Bone marrow (tissue), 2 donors: ENCODE measurements around the gene RBMS2.
"Not testable (repeated sequence)": the region's sequence is repeated elsewhere in the genome, so short reads cannot be mapped to it uniquely, and the experiment has no call there.

Experiments used
- DNase-seq, 2 donors: peaks; one replicate each; lab custom pipeline; 2025; lab: John Stamatoyannopoulos, UW

RBMS2 gene

GRCh38 chr12:56517854-56518253, 3.8 kb upstream of the RBMS2 start:
- DNase-seq, result no peak

DNA sequence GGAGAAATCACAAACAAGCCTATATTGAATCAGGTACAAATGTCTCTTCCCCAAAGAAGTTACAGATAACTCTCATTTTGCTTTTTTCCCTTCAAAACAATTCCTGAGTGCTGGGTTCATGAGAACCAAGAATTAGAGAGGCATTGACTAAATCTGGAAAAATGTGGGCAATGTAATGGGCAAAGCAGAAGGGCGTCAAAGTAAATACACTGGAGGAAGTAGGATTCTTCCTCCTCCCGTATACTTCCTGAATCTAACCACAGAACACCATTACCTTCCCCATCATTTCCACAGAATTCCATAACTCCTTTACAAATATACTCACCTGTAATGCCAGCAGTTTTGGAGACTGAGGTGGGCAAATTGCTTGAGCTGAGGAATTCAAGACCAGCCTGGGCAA, 3.0 kb upstream of the RBMS2 start:
- DNase-seq, result no peak

GRCh38 chr12:56520048-56520447, 1.6 kb upstream of the RBMS2 start:
- DNase-seq, result no peak

DNA sequence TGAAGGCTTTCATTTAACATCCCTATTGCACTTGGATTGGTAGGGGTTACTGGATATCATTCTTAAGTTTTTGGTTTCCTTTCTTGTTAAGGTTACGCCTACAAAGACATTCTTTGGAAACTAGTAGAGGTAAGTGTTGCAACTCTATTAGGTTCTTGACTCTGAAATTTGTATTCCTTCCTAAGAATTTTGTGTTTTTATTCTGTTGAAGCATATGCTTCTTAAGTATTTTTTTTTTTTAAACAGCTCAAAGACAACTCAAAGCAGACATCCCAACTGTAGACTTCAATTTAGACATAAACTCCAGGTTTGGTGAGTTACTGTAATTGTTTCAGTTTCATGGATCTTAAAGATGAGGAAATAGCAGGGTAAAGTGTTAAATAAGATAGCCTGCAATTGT, 1.1 kb upstream of the RBMS2 start:
- DNase-seq, result no peak

DNA sequence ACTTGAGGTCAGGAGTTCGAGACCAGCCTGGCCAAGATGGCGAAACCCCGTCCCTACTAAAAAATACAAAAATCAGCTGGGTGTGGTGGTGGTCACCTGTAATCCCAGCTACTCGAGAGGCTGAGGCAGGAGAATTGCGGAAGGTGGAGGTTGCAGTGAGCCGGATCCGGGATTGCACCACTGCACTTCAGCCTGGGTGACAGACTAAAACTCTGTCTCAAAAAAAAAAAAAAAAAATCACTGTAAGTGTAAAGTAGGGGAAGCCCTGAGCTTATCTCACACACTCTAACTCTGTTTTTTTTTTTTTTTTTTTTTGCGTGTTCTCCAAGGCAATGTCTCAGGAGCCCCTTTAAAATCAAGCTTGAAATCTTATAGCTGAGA, 421 bp upstream of the RBMS2 start:
- no peak for DNase-seq

- no peak for DNase-seq
Measured at GRCh38 chr12:56522411-56523193, 982 bp downstream of the RBMS2 start.

GRCh38 chr12:56528846-56529245, 7.2 kb downstream of the RBMS2 start:
- no peak for DNase-seq

DNA sequence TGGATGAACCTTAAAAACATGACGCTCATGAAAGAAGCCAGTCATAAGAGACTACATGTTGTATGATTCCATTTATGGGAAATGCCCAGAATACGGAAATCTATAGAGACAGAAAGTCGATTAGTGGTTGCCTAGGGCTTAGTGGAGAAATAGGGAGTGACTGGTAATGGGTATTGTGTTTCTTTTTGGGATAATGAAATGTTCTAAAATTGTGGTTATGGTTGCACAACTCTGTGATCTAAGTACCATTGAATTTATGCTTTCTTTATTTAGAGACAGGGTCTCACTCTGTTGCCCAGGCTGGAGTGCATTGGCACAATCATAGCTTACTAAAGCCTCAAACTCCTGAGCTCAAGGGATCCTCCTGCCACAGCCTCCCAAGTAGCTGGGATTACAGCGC, 8.0 kb downstream of the RBMS2 start:
- DNase-seq, result no peak

- no peak for DNase-seq
Measured at GRCh38 chr12:56530390-56531055, 8.9 kb downstream of the RBMS2 start.

- DNase-seq, result no peak
Measured at GRCh38 chr12:56537546-56537945, 15.9 kb downstream of the RBMS2 start.

- DNase-seq, result no peak
Measured at GRCh38 chr12:56541631-56542030, 20.0 kb downstream of the RBMS2 start.

DNA sequence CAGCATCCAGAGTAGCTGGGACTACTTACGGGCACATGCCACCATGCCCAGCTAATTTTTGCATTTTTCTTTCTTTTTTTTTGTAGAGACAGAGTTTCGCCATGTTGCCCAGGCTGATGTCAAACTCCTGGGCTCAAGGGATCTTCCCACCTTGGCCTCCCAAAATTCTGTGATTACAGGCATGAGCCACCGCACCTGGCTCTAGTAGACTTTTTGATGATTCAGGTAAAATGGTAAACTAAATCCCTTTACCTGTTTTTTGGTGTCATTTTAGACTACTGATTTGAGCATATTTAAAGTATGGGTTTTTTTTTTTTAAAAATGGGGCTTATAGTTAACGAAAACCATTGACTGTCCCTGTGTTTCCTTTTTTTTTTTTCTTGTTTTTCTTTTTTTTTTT, 20.5 kb downstream of the RBMS2 start:
- DNase-seq, result no peak

GRCh38 chr12:56545023-56545604, 23.5 kb downstream of the RBMS2 start:
- no peak for DNase-seq

DNA sequence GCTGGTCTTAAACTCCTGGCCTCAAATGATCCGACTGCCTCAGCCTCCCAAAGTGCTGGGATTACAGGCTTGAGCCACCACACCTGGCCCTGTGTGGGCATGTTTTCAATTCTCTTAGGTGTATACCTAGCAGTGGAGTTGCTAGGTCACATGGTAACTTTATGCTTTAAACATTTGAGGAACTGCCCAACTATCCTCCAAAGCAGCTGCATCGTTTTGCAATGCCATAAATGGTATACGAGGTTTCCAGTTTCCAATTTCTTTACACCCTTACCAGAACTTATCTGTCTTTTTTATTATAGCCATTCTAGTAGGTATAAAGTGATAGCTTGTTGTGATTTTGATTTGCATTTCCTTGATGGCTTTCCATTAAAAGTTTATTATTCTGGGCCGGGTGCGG, 25.1 kb downstream of the RBMS2 start:
- no peak for DNase-seq

DNA sequence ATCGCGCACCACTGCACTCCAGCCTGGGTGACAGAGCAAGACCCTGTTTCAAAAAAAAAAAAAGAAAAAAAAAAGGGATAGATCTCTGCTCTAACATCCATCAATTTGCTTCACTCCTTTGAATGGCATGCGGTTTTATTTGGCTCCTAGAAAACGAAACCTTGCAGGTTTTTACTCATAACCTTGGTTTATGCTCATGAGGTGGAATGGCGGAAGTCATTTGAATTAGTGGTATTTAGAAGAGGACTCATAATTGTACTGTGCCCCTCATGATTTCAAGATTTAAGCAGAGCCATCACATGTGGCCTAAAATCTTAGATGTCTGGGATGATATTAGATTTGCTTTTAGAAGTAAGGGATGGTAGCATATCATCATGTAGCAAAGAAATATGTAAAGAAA, 29.4 kb downstream of the RBMS2 start:
- no peak for DNase-seq

- peak in 1 of 2 donors; percentile 59 for DNase-seq
Measured at GRCh38 chr12:56565510-56566101, 44.0 kb downstream of the RBMS2 start.

GRCh38 chr12:56568146-56568545, 46.5 kb downstream of the RBMS2 start:
- DNase-seq, result no peak

DNA sequence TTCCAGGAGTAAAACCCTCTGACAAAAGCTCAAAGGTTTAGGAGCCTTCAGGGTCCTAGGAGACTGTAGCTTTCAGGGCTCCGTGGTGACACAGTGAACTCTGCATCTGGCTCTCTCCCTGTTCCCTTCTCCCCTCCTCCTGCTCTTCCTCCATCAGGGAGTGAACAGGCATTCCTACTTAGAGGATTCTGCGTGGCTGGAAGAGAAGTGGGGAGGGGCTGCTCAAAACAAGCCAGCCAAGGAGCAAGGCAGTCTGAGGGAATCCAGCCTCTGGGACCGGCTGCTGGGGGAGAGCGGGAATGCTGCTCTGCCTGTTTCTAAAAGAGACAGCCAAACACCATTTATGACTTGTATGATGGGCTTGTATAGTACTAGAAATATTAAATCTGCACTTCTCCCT, 49.5 kb downstream of the RBMS2 start:
- no peak for DNase-seq

GRCh38 chr12:56572288-56572687, 50.7 kb downstream of the RBMS2 start:
- no peak for DNase-seq

- DNase-seq, result peak in 1 of 2 donors; percentile 22
Measured at GRCh38 chr12:56574210-56574609, 52.6 kb downstream of the RBMS2 start.

DNA sequence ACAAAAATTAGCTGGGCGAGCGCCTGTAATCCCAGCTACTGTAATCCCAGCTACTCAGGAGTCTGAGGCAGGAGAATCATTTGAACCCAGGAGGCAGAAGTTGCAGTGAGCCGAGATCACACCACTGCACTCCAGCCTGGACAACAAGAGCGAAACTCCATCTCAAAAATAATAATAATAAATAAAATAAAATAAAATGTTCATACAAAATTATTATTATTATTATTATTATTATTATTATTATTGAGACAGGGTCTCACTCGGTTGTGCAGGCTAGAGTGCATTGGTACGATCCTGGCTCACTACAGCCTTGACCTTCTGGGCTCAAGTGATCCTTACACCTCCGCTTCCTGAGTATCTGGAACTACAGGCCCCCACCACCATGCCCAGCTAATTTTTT, 55.6 kb downstream of the RBMS2 start:
- not testable (repeated sequence) for DNase-seq

DNA sequence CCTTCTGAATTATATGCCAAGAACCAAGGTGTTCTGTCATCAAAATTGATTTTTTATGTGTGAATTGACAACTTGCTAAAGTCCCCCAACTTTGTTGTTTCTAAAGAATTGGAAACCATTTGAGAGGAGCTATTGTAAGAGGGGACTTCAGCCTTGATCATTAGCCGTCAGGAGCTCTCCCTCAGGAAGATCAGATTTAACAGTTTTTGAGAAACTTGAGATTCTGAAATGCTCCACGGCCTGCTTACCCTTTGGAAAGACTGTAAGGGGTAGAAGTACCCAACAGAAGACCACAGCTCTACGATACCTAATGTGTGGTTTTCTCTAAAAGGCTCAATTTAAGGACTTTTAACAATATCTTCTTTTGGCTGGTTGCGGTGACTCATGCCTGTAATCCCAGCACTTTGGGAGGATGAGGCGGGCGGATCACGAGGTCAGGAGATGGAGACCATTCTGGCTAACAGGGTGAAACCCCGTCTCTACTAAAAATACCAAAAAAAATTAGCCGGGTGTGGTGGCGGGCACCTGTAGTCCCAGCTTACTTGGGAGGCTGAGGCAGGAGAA, 57.4 kb downstream of the RBMS2 start:
- no peak for DNase-seq
